ENCODE measurements around the gene SMYD3.

DNA sequence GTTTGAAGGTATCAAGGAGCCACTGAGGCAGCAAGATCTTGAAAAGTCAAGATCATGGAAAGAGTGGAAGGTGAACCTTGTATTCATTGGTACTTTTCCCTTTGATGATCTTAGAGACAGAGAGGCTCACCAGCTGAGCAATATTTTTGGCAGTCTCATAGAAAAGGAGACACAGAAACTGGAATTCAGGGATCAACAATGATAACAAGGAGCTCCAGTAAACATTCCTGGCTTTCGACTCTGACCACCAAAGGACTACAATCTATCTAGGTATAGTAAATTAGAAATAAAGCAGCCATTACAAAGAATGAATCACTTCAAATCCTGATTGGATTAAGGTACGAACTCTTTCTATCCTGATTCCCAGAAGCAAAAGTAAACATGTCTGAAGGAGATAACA lies 736.9 kb downstream of the SMYD3 start:
- TF ChIP-seq EZH2 (optimal IDR thresholded peaks at IDR 0.05; ENCODE audit: low read depth, low read length): no peak
- TF ChIP-seq, protein P1, sequence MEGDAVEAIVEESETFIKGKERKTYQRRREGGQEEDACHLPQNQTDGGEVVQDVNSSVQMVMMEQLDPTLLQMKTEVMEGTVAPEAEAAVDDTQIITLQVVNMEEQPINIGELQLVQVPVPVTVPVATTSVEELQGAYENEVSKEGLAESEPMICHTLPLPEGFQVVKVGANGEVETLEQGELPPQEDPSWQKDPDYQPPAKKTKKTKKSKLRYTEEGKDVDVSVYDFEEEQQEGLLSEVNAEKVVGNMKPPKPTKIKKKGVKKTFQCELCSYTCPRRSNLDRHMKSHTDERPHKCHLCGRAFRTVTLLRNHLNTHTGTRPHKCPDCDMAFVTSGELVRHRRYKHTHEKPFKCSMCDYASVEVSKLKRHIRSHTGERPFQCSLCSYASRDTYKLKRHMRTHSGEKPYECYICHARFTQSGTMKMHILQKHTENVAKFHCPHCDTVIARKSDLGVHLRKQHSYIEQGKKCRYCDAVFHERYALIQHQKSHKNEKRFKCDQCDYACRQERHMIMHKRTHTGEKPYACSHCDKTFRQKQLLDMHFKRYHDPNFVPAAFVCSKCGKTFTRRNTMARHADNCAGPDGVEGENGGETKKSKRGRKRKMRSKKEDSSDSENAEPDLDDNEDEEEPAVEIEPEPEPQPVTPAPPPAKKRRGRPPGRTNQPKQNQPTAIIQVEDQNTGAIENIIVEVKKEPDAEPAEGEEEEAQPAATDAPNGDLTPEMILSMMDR (IDR thresholded peaks at IDR 0.05; ENCODE audit: low read length): no peak
